Stomach smooth muscle (tissue), 2 donors: ENCODE measurements around the gene KCNJ10.

ENCODE experiments used
- H3K27ac ChIP-seq: one replicate; pipeline ENCODE4 v1.7.0; 2013; ENCODE audit warnings: mild to moderate bottlenecking, low read length, inconsistent platforms
- H3K27me3 ChIP-seq, 2 donors: one replicate each; pipeline ENCODE4 v1.7.0; 2013; ENCODE audit warnings: low read length in 2 of 2; ENCODE audit not compliant: insufficient read depth in 2 of 2, control insufficient read depth in 1 of 2
- H3K36me3 ChIP-seq, 2 donors: one replicate each; pipeline ENCODE4 v1.7.0; 2013; ENCODE audit warnings: low read length in 2 of 2; ENCODE audit not compliant: control insufficient read depth in 2 of 2, insufficient read depth in 2 of 2
- H3K4me1 ChIP-seq: one replicate; pipeline ENCODE4 v1.7.0; 2013; ENCODE audit warnings: low read length; ENCODE audit not compliant: control insufficient read depth, insufficient read depth
- H3K4me3 ChIP-seq, 2 donors: one replicate each; pipeline ENCODE4 v1.7.0; 2013; ENCODE audit warnings: low read length in 2 of 2
- H3K9ac ChIP-seq, 2 donors: one replicate each; pipeline ENCODE4 v1.7.0; 2013; ENCODE audit warnings: low read length in 2 of 2, mild to moderate bottlenecking in 1 of 2
- H3K9me3 ChIP-seq, 2 donors: one replicate each; pipeline ENCODE4 v1.7.0; 2013; ENCODE audit warnings: low read length in 2 of 2; ENCODE audit not compliant: control insufficient read depth in 2 of 2
- donor health status: healthy.
- donor health status: Pancreatic carcinoma.

Gene KCNJ10

DNA sequence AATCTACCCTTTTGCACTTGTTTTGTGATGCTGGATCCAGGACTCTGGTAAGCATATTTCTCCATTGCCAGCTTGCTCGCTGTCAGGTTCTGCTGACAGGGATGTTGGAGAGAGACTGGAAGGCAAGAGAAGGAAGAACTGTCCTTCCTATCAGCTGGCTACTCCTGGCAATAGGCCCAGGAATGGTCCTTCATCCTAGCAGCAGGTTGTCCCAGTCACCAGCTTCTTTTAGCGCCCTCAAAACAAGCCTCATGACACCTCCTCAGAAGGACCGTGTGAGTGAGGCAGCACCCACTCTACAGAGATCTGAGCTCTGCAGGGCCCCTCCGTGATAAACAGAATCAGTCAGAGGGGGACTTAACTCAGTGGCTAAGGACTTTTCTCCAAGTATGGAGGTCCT, 82.8 kb downstream of the KCNJ10 start:
- H3K9me3 ChIP-seq: no peaks in the 10 kb centered on the region
- H3K27me3 ChIP-seq: peaks cover 3 to 5% of the 10 kb centered on the region in 2 donors
- no peak overlapping the region for H3K27ac ChIP-seq
- H3K4me1 ChIP-seq: no peaks in the 10 kb centered on the region
- H3K4me3 ChIP-seq: no peak overlapping the region
- no peak overlapping the region for H3K9ac ChIP-seq
- no peaks in the 10 kb centered on the region for H3K36me3 ChIP-seq

- Histone ChIP-seq H3K27me3 (peaks cover 3 to 5% of the 10 kb centered on the region in 2 donors), H3K27ac (no peak overlapping the region), H3K9ac (no peak overlapping the region), H3K36me3 (no peaks in the 10 kb centered on the region), H3K4me1 (no peaks in the 10 kb centered on the region), H3K4me3 (no peak overlapping the region), H3K9me3 (no peaks in the 10 kb centered on the region)
Measured at GRCh38 chr1:159986531-159986930, 83.4 kb downstream of the KCNJ10 start.

DNA sequence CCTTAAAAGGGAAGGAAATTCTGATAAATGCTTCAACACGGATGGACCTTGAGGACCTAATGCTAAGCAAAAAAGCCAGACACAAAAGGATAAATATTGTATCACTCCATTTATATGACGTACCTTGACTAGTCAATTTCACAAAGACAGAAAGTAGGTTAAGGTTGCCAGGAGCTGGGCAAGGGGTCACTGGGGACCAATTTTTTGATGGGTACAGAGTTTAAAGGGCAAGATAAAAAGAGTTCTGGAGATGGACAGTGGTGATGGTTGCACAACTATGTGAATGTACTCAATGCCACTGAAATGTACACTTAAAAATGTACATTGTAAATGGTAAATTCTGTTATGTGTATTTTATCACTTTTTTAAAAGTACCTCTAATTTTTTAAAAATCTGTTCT, 83.9 kb downstream of the KCNJ10 start:
- Histone ChIP-seq H3K4me3 (no peak overlapping the region), H3K9ac (no peak overlapping the region), H3K36me3 (no peaks in the 10 kb centered on the region)

DNA sequence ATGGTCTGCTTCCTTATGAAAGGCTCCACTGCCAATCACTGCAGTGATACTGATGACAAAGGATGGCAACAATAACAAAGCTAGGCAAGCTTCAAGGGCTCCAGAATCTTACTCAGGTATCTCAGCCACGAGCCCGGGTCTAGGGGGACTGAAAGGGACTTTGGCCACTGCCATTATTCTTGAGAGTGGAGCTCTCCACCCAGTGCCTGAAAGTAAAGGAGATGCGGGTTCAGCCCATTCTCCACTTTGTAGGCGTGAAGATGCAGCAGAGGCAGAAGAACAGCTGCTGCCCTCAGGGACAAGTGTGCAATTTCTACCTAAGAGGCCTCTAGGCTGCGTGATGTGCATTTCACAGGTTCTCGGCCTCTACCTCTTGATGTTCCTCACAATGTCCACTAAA, 84.5 kb downstream of the KCNJ10 start:
- H3K36me3 ChIP-seq: no peaks in the 10 kb centered on the region
- no peaks in the 10 kb centered on the region for H3K9me3 ChIP-seq
- no peak overlapping the region for H3K9ac ChIP-seq
- no peak overlapping the region for H3K27ac ChIP-seq
- no peaks in the 10 kb centered on the region for H3K4me1 ChIP-seq
- peaks cover 3 to 5% of the 10 kb centered on the region in 2 donors for H3K27me3 ChIP-seq
- H3K4me3 ChIP-seq: no peak overlapping the region

More for the DNA sequence above, 83.9 kb downstream of the KCNJ10 start:
- no peak overlapping the region for H3K27ac ChIP-seq
- H3K27me3 ChIP-seq: peaks cover 3 to 5% of the 10 kb centered on the region in 2 donors
- H3K4me1 ChIP-seq: no peaks in the 10 kb centered on the region
- no peaks in the 10 kb centered on the region for H3K9me3 ChIP-seq

GRCh38 chr1:159983681-159984080, 86.3 kb downstream of the KCNJ10 start:
- no peak overlapping the region for H3K9ac ChIP-seq
- H3K4me1 ChIP-seq: peaks cover 2% of the 10 kb centered on the region

DNA sequence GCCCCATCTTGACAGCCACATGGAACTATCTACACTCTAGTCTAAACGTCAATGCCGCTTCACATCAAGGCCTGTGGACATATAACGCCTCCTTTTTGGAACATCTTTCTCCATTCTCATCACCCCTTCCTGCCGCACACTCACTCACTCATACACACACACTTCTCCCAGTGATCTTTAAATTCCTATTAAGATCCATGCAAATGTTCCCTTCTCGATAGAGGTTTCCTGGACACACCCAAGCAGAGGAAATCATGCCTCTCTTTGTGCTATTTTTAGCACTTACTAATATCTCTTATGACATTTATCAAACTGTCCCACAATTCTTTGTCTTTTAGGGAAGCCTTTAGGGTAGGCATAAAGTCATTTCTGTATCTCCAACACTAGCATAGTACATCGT, 87.7 kb downstream of the KCNJ10 start:
- H3K36me3 ChIP-seq: no peaks in the 10 kb centered on the region
- H3K27ac ChIP-seq: no peak overlapping the region
- H3K4me1 ChIP-seq: peaks cover 2% of the 10 kb centered on the region
- peaks cover 0 to 3% of the 10 kb centered on the region in 2 donors for H3K27me3 ChIP-seq
- H3K9me3 ChIP-seq: no peaks in the 10 kb centered on the region
- no peak overlapping the region for H3K9ac ChIP-seq
- no peak overlapping the region for H3K4me3 ChIP-seq

More at GRCh38 chr1:159983681-159984080, 86.3 kb downstream of the KCNJ10 start:
- H3K27ac ChIP-seq: no peak overlapping the region
- peaks cover 3 to 5% of the 10 kb centered on the region in 2 donors for H3K27me3 ChIP-seq
- no peaks in the 10 kb centered on the region for H3K9me3 ChIP-seq
- H3K36me3 ChIP-seq: no peaks in the 10 kb centered on the region
- H3K4me3 ChIP-seq: no peak overlapping the region

DNA sequence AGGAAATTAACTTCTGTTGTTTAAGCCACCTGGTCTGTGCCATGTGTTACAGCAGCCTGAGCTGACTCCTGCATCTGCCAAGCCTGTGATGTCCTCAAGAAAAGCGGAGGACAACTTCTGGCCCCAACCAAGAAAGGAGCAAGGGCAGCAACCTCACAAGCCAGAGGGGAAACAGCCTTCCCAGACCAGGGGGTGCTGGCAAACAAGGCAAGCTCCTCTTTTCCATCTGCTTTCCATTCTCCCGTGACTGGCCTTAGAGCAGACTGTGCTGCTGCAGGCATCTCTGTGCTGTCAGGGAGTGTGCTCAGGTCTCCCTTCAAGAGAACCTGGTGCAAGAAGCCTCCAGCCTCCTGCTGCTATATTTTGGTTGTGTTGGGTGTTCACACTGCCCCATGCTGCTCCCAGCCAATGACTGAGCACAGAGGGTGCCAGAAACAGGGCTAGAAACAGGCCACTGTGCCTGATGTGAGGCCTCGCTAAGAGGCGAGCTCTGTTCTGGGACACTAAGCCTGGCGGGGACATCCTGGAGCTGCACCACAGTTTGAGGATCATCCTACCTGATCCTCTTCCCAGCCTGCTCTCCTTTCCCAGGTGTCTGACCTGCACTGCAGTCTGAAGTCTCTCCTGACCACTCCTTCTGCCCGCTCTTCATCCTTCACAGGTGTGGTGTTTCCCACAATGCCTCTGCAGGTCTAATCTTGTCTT, 88.5 kb downstream of the KCNJ10 start:
- no peaks in the 10 kb centered on the region for H3K9me3 ChIP-seq
- H3K4me1 ChIP-seq: peaks cover 2% of the 10 kb centered on the region
- no peaks in the 10 kb centered on the region for H3K36me3 ChIP-seq
- no peak overlapping the region for H3K27ac ChIP-seq
- H3K9ac ChIP-seq: no peak overlapping the region
- H3K27me3 ChIP-seq: peaks cover 0 to 3% of the 10 kb centered on the region in 2 donors
- no peak overlapping the region for H3K4me3 ChIP-seq

DNA sequence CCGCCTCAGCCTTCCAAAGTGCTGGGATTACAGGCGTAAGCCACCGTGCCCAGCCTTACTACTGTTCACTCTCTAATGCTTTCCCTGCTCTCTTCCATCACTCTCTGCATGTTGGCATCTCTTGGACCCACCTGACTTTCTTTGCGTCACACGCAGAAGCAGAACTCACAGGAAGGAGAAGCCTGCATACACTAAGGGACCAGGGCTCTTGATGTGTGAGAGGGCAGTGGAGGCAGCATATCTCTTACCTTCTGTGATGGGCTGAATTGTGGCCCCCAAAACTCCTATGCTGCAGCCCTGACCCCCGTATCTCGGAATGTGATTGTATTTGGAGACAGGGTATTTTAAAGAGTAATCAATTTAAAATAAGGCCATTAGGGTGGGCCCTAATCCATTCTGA, 89.2 kb downstream of the KCNJ10 start:
- peaks cover 0 to 3% of the 10 kb centered on the region in 2 donors for H3K27me3 ChIP-seq
- no peaks in the 10 kb centered on the region for H3K36me3 ChIP-seq
- peaks cover 2% of the 10 kb centered on the region for H3K4me1 ChIP-seq
- no peaks in the 10 kb centered on the region for H3K9me3 ChIP-seq
- H3K27ac ChIP-seq: no peak overlapping the region
- H3K9ac ChIP-seq: no peak overlapping the region
- H3K4me3 ChIP-seq: no peak overlapping the region

GRCh38 chr1:159980076-159980475, 89.9 kb downstream of the KCNJ10 start:
- H3K4me3 ChIP-seq: no peak overlapping the region
- no peak overlapping the region for H3K9ac ChIP-seq
- H3K36me3 ChIP-seq: no peaks in the 10 kb centered on the region
- H3K27me3 ChIP-seq: peaks cover 0 to 3% of the 10 kb centered on the region in 2 donors
- no peaks in the 10 kb centered on the region for H3K9me3 ChIP-seq
- H3K4me1 ChIP-seq: peaks cover 2% of the 10 kb centered on the region
- no peak overlapping the region for H3K27ac ChIP-seq

- Histone ChIP-seq H3K27ac (no peak overlapping the region), H3K36me3 (no peaks in the 10 kb centered on the region), H3K27me3 (peaks cover 0 to 3% of the 10 kb centered on the region in 2 donors), H3K4me3 (no peak overlapping the region), H3K9me3 (no peaks in the 10 kb centered on the region), H3K4me1 (peaks cover 2% of the 10 kb centered on the region), H3K9ac (no peak overlapping the region)
Measured at GRCh38 chr1:159979257-159979656, 90.7 kb downstream of the KCNJ10 start.

- H3K27ac ChIP-seq: no peak overlapping the region
- peaks cover 2% of the 10 kb centered on the region for H3K4me1 ChIP-seq
- no peaks in the 10 kb centered on the region for H3K9me3 ChIP-seq
- no peaks in the 10 kb centered on the region for H3K36me3 ChIP-seq
- H3K27me3 ChIP-seq: no peaks in the 10 kb centered on the region
- no peak overlapping the region for H3K4me3 ChIP-seq
- no peak overlapping the region for H3K9ac ChIP-seq
Measured at GRCh38 chr1:159978107-159978398, 91.9 kb downstream of the KCNJ10 start.
